GM12873 (cell line): ENCODE measurements around the gene SCAANT1.

ENCODE experiments used
- TF ChIP-seq, protein P1 (sequence below): IDR thresholded peaks from 2 replicates; pipeline ENCODE4 v1.5.1; 2012; ENCODE audit warnings: low read depth, mild to moderate bottlenecking, moderate library complexity, low read length, control low read depth; ENCODE audit not compliant: insufficient read depth; ENCODE audit errors: missing control alignments

Gene SCAANT1

DNA sequence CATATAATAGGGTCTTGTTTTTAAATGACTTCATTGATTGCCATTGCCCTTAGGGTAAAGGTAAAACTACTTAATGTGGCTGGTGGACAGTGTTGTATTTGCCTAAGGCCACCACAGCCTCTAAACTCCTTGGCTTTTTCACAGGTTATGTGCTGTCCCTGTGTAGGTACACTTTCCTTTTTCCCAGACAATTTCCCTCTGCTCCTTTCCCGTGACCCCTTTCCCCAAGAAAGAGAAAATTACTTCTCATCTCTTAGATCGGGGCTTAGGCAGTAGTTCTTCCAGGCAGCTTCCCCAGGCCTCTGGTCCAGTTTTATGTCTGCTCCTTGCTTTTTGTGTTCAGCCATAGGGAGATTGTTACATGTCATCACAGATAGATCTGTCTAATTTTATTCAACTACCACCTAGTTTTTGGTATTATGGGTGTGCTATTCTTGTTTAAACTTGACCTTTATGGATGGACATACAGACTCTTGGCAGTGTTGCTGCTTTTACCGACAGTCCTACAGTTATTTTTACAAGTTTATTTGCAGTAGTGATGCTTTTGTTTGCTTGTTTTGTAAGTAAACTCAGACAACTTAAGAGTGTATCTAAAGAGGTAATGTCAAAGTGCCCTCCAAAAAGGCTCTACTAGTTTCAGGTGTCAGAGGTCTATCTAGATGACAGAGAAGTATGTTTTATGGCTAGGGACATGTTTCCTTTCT lies 20.5 kb upstream of the SCAANT1 start:
- TF ChIP-seq, protein P1, sequence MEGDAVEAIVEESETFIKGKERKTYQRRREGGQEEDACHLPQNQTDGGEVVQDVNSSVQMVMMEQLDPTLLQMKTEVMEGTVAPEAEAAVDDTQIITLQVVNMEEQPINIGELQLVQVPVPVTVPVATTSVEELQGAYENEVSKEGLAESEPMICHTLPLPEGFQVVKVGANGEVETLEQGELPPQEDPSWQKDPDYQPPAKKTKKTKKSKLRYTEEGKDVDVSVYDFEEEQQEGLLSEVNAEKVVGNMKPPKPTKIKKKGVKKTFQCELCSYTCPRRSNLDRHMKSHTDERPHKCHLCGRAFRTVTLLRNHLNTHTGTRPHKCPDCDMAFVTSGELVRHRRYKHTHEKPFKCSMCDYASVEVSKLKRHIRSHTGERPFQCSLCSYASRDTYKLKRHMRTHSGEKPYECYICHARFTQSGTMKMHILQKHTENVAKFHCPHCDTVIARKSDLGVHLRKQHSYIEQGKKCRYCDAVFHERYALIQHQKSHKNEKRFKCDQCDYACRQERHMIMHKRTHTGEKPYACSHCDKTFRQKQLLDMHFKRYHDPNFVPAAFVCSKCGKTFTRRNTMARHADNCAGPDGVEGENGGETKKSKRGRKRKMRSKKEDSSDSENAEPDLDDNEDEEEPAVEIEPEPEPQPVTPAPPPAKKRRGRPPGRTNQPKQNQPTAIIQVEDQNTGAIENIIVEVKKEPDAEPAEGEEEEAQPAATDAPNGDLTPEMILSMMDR: no peak

DNA sequence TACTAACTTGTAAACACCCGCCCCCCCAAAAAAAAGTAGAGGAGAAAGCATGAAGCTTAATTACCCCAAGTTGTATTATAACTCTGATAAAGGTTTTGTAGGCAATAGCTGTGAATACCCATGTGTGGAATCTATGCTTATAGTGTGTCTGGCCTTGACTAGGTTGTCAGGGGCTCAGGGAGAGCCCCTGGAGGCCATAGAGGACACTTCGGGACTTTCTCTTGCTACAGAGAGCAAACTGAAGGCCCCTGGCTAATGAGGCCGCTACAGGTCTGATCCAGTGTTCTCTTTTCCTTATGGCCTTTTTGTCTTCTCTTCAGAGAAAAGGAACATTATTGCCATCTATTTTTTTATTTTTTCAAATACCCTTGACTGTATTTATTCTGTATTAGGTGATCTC lies 19.1 kb upstream of the SCAANT1 start:
- TF ChIP-seq, protein P1: no peak

DNA sequence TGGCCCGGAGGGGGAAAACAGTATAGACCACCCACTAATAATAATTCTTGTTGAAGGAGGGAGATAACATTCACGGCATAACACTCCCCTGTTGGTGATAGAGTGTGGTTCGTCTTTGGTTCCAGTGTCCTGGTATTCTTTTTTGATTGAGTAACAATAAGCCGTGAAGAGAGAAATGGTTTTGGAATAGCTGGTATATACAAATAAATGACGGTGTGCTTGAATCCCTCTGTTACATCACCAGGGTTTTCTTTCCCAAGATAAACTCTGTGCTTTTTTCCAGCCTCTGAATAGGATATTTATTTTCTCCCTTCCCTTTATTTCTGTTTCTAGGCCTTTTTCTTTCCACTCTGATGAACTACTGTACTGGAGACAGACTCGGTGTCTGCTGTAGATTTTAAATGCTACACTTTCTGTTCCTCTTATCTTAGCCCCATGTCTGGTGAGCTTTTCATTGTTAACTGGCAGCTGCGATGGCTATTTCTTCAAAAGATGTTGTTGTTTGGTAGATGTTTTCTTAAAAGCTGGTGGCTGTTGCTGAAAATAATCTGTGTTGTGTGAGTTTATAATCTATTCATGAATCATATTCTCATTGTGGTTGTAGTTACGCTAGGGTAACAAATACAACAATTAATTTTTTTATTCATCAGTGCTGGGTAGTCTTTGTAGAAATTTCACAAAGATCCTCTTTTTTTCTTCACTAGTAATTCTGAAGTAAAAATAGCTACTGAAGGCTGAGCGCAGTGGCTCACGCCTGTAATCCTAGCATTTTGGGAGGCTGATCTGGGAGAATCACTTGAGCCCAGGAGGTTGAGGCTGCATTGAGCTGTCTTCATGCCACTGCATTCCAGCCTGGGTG lies 15.5 kb upstream of the SCAANT1 start:
- TF ChIP-seq, protein P1: no peak

DNA sequence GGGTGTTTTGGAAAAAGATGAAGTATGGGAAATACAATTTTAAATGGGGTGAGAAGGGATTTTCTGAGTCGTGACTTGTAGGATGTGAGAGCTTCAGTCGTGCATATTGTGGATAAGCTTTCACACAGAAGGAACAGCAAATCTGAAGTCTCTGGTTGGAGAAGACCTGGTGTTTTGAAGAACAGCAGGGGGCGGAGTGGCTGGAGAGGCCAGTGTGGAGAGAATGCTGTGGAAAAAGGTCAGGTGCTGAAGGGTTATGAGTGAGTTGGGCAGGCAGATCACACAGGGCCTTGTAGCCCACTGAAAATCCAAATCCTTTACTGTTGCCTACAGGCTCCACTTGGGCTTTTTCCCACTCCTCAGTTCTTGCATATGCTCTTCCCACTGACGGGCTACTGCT lies 14.1 kb upstream of the SCAANT1 start:
- TF ChIP-seq, protein P1: no peak

DNA sequence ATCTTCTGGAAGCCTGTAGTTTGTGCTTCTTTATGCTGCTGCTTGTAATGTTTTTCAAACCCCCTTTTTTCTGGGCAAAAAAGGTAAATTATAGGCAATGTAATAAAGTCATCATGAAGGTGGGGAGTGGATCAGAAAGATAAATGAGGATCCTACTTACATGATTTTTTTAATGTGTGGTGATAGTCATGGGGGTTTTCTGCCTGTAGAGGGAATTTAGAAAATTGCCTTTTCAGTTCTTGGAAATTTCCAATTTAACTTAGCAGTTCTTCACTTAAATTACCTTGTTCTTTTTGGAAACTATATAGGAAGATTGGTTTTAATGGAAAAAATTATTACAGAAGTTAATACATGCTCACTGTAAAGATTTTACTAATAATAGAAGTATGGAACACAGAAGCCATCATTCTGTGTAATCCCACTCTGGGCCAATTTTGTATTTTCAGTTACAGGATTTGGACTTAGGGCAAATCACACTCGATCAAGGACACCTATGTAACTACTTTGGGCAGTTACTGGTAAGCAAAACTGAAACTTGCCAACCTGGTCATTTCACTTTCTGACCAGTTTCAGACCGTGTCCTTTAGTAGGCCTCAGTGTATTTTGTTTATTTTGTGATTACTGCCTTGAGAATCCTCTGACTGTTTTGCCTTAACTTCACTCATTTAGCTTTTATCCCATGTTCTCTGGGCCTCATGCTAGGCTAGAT lies 10.5 kb upstream of the SCAANT1 start:
- TF ChIP-seq, protein P1: no peak

DNA sequence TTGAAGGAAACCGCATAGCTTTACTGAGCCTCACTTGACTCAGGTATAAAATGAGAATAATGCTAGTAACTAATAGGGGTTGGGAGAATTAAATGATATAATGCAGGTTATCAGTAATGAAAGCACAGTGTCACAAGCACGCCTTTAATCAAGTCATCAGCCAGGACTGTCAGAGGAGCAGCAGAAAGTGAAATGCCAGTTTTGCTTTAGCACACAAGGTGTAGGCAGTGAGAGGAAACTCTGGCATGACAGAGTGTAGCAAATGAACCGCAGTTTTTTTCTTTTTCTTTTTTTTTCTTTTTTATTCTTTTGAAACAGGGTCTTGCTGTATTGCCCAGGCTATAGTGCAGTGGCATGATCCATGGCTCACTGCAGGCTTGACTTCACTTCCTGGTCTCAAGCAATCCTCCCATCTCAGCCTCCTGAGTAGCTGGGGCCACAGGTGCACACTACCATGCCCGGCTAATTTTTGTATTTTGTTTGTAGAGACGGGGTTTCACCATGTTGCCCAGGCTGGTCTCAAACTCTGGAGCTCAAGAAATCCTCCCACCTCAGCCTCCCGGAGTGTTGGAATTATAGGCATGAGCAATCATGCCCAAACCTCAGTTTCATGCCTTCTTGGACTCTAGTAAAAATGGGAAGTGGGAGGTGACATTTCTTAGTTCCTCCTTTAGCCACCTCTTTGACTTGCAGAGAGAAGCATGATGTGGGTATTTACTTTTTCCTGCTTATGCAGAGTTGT lies 9.7 kb upstream of the SCAANT1 start:
- TF ChIP-seq, protein P1: no peak
